Astrocyte of the spinal cord (primary cell): ENCODE data around the gene SLX9.

Experiments
- DNase-seq: peaks from one replicate; pipeline ENCODE4 v3.0.0; 2011; ENCODE audit warnings: low read depth, low spot score
- H3K4me3 ChIP-seq: 2 replicates; pipeline ENCODE4 v1.5.1; 2011; ENCODE audit warnings: low read depth, mild to moderate bottlenecking, low read length, moderate library complexity
- CTCF ChIP-seq: IDR thresholded peaks from 2 replicates; pipeline ENCODE4 v1.5.1; 2012; ENCODE audit warnings: low read depth, mild to moderate bottlenecking, low read length, inconsistent platforms
- in situ Hi-C: cut with HindIII; loops from 2 replicates; pipeline ENCODE4 v1.10.0; 2017; ENCODE audit warnings: low sequenced_read_pairs

Gene SLX9

GRCh38 chr21:44962403-44962966 is 22.7 kb downstream of the SLX9 start:
- DNase-seq: peak; percentile 98
- in situ Hi-C loops: no loop called here
- no peak overlapping the region for H3K4me3 ChIP-seq
- TF ChIP-seq CTCF: no peak

GRCh38 chr21:44964381-44964780 is 24.6 kb downstream of the SLX9 start:
- TF ChIP-seq CTCF: no peak
- H3K4me3 ChIP-seq: no peak overlapping the region
- no peak for DNase-seq
- in situ Hi-C loops: no loop called here

- H3K4me3 ChIP-seq: no peak overlapping the region
- no peak for TF ChIP-seq CTCF
- in situ Hi-C loops: no loop called here
- DNase-seq: peak; percentile 70
Observed at GRCh38 chr21:44965251-44966022, 25.6 kb downstream of the SLX9 start.

- H3K4me3 ChIP-seq: no peak overlapping the region
- in situ Hi-C loops: no loop called here
- DNase-seq: no peak
- no peak for TF ChIP-seq CTCF
Observed at GRCh38 chr21:44966135-44967081, 26.6 kb downstream of the SLX9 start.

GRCh38 chr21:44967082-44968047 is 27.5 kb downstream of the SLX9 start:
- H3K4me3 ChIP-seq: no peak overlapping the region
- no peak for TF ChIP-seq CTCF
- no peak for DNase-seq
- in situ Hi-C loops: no loop called here
